Hepatocyte (in vitro differentiated cells): ENCODE measurements around the gene NUP62.

Experiments used
- CTCF ChIP-seq: fragments of 200-600 bp; sonication (generic); IDR thresholded peaks from 2 replicates; pipeline ENCODE4 v1.5.1; 2016; ENCODE audit warnings: antibody characterized with exemption, mild to moderate bottlenecking; ENCODE audit not compliant: poor library complexity
- EZH2 ChIP-seq: fragments of 200-600 bp; sonication (generic); IDR thresholded peaks from 2 replicates; pipeline ENCODE4 v1.6.1; 2016; ENCODE audit warnings: antibody characterized with exemption, mild to moderate bottlenecking, borderline replicate concordance

GRCh38 chr19:49864890-49865289 is 64.4 kb downstream of the NUP62 start:
- no peak for TF ChIP-seq CTCF
- TF ChIP-seq EZH2, result no peak
